ENCODE data around the gene ZBTB40.
A peak's percentile ranks its signal among the peaks of the same experiment; 100 is the strongest.

The ZBTB40 gene

DNA sequence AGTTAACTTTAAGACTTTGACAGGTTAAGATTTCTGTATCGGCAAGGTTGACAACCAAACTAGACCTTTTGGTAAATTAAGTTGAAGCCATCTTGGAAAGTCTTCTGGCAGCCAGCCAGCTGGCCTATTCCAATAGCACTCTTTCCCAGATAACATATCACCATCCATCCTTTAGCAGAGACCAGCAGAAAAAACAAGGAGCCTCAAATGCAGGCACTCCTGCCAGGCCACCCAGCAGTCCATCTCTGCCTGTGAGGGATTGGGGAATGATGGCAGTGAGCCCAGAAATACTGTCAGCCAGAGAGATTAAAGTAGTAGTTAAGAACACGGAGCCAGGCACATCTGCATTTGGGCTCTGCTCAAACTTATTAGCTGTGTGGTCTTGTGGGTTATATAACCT lies 19.4 kb downstream of the ZBTB40 start (continued):
- TF ChIP-seq ZBTB6 (tag by site-specific recombination; IDR thresholded peaks at IDR 0.05) (no peak), SP3 (tag by site-specific recombination; IDR thresholded peaks at IDR 0.05) (no peak)
- TF ChIP-seq, protein P1, sequence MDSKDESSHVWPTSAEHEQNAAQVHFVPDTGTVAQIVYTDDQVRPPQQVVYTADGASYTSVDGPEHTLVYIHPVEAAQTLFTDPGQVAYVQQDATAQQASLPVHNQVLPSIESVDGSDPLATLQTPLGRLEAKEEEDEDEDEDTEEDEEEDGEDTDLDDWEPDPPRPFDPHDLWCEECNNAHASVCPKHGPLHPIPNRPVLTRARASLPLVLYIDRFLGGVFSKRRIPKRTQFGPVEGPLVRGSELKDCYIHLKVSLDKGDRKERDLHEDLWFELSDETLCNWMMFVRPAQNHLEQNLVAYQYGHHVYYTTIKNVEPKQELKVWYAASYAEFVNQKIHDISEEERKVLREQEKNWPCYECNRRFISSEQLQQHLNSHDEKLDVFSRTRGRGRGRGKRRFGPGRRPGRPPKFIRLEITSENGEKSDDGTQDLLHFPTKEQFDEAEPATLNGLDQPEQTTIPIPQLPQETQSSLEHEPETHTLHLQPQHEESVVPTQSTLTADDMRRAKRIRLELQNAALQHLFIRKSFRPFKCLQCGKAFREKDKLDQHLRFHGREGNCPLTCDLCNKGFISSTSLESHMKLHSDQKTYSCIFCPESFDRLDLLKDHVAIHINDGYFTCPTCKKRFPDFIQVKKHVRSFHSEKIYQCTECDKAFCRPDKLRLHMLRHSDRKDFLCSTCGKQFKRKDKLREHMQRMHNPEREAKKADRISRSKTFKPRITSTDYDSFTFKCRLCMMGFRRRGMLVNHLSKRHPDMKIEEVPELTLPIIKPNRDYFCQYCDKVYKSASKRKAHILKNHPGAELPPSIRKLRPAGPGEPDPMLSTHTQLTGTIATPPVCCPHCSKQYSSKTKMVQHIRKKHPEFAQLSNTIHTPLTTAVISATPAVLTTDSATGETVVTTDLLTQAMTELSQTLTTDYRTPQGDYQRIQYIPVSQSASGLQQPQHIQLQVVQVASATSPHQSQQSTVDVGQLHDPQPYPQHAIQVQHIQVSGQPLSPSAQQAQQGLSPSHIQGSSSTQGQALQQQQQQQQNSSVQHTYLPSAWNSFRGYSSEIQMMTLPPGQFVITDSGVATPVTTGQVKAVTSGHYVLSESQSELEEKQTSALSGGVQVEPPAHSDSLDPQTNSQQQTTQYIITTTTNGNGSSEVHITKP (tag by site-specific recombination; IDR thresholded peaks at IDR 0.05) = peak; percentile 86

- POLR2A ChIA-PET = no interaction called here
- TF ChIP-seq ZNF426 (tag by site-specific recombination; IDR thresholded peaks at IDR 0.05) = no peak
- no peak for TF ChIP-seq KLF8 (tag by site-specific recombination; IDR thresholded peaks at IDR 0.05)
- Histone ChIP-seq H3K36me3 (ENCODE audit: control insufficient read depth in 2 of 2, insufficient read depth in 1 of 2, low read length in 2 of 2) (no peaks in the 10 kb centered on the region), H3K4me3 (ENCODE audit: low read depth, low read length) (no peak overlapping the region), H3K27ac (ENCODE audit: extremely low read depth, low read depth, low read length) (no peak overlapping the region), H3K9me3 (ENCODE audit: control insufficient read depth, insufficient read depth, low read depth, low read length) (no peaks in the 10 kb centered on the region), H3K4me1 (ENCODE audit: control insufficient read depth, insufficient read depth, low read length) (no peaks in the 10 kb centered on the region)
- CTCF ChIA-PET = interaction anchor here (0.6 kb wide), 1 partner anchor 15 kb away, joined by 3 read pairs; no protein-coding TSS in a partner anchor
These were observed 20.0 kb downstream of the ZBTB40 start for GRCh38 chr1:22471610-22472009.

DNA sequence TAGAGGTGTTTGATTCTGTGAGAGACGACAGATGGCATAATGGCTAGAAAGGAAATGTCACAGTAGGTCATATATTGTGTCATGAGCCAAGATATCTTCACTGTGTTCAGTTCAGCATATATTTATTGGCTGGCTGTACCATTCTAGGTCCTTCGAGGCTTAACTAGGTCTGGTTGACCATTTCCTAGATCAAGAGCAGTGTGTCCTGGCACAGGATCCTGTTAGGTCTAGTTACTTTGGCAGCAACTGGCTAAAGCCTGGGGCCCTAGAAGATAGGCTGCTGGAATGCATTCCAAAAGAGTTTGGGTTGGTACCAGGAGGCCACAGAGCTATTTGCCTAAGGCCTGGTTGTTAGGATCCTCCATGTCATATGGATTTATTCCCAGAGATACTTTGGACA lies 20.9 kb downstream of the ZBTB40 start:
- Histone ChIP-seq H3K27ac (ENCODE audit: extremely low read depth, low read depth, low read length) (no peak overlapping the region), H3K9me3 (ENCODE audit: control insufficient read depth, insufficient read depth, low read depth, low read length) (no peaks in the 10 kb centered on the region), H3K4me1 (ENCODE audit: control insufficient read depth, insufficient read depth, low read length) (no peaks in the 10 kb centered on the region), H3K36me3 (ENCODE audit: control insufficient read depth in 2 of 2, insufficient read depth in 1 of 2, low read length in 2 of 2) (no peaks in the 10 kb centered on the region), H3K4me3 (ENCODE audit: low read depth, low read length) (no peak overlapping the region)
- CTCF ChIA-PET = interaction anchor here (1.3 kb wide), 1 partner anchor 17 kb away, joined by 4 read pairs; no protein-coding TSS in a partner anchor
- POLR2A ChIA-PET = no interaction called here
- TF ChIP-seq, protein P2, sequence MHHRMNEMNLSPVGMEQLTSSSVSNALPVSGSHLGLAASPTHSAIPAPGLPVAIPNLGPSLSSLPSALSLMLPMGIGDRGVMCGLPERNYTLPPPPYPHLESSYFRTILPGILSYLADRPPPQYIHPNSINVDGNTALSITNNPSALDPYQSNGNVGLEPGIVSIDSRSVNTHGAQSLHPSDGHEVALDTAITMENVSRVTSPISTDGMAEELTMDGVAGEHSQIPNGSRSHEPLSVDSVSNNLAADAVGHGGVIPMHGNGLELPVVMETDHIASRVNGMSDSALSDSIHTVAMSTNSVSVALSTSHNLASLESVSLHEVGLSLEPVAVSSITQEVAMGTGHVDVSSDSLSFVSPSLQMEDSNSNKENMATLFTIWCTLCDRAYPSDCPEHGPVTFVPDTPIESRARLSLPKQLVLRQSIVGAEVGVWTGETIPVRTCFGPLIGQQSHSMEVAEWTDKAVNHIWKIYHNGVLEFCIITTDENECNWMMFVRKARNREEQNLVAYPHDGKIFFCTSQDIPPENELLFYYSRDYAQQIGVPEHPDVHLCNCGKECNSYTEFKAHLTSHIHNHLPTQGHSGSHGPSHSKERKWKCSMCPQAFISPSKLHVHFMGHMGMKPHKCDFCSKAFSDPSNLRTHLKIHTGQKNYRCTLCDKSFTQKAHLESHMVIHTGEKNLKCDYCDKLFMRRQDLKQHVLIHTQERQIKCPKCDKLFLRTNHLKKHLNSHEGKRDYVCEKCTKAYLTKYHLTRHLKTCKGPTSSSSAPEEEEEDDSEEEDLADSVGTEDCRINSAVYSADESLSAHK (tag by site-specific recombination; IDR thresholded peaks at IDR 0.05) = no peak
- no peak for TF ChIP-seq ZNF610 (tag by site-specific recombination; IDR thresholded peaks at IDR 0.05; ENCODE audit: borderline replicate concordance)
- no peak for TF ChIP-seq ZNF19 (tag by site-specific recombination; IDR thresholded peaks at IDR 0.05; ENCODE audit: low read depth)
- no peak for TF ChIP-seq ZNF529 (tag by site-specific recombination; IDR thresholded peaks at IDR 0.05; ENCODE audit: insufficient replicate concordance)
- no peak for TF ChIP-seq ZNF561 (tag by site-specific recombination; IDR thresholded peaks at IDR 0.05; ENCODE audit: borderline replicate concordance)
- TF ChIP-seq, protein P3, sequence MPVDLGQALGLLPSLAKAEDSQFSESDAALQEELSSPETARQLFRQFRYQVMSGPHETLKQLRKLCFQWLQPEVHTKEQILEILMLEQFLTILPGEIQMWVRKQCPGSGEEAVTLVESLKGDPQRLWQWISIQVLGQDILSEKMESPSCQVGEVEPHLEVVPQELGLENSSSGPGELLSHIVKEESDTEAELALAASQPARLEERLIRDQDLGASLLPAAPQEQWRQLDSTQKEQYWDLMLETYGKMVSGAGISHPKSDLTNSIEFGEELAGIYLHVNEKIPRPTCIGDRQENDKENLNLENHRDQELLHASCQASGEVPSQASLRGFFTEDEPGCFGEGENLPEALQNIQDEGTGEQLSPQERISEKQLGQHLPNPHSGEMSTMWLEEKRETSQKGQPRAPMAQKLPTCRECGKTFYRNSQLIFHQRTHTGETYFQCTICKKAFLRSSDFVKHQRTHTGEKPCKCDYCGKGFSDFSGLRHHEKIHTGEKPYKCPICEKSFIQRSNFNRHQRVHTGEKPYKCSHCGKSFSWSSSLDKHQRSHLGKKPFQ (tag by site-specific recombination; IDR thresholded peaks at IDR 0.05) = no peak
- no peak for TF ChIP-seq MZF1 (tag by site-specific recombination; IDR thresholded peaks at IDR 0.05; ENCODE audit: borderline replicate concordance)
- no peak for TF ChIP-seq YY1 (tag by site-specific recombination; IDR thresholded peaks at IDR 0.05)
